BLaER1 treated with 17β-estradiol and CSF1 and Interleukin-3, amounts not matched to agents 10 nM and 100 nM (cell line): ENCODE measurements around the gene SLC39A11.

Source experiments
- H3K27ac ChIP-seq, 11 experiments: shearing (Covaris generic); formaldehyde crosslinking; 2 replicates each; pipeline ENCODE4 v1.8.1; 2022
- H3K27me3 ChIP-seq, 11 experiments: shearing (Covaris generic); formaldehyde crosslinking; 2 replicates each; pipeline ENCODE4 v1.8.1; 2022
- H3K36me3 ChIP-seq, 11 experiments: shearing (Covaris generic); formaldehyde crosslinking; 2 replicates each; pipeline ENCODE4 v1.8.1; 2022
- H3K4me1 ChIP-seq, 10 experiments: shearing (Covaris generic); formaldehyde crosslinking; 2 replicates each; pipeline ENCODE4 v1.8.1; 2022
- H3K4me2 ChIP-seq, 11 experiments: shearing (Covaris generic); formaldehyde crosslinking; 2 replicates each; pipeline ENCODE4 v1.8.1; 2022
- H3K4me3 ChIP-seq, 10 experiments: shearing (Covaris generic); formaldehyde crosslinking; 2 replicates each; pipeline ENCODE4 v1.8.1; 2022
- H3K9ac ChIP-seq, 11 experiments: shearing (Covaris generic); formaldehyde crosslinking; 2 replicates each; pipeline ENCODE4 v1.8.1; 2022
- H3K9me3 ChIP-seq, 11 experiments: shearing (Covaris generic); formaldehyde crosslinking; replicated peaks in 1 of 11; 2 replicates each; pipeline ENCODE4 v1.8.1; 2022
- H4K20me1 ChIP-seq, 11 experiments: shearing (Covaris generic); formaldehyde crosslinking; 2 replicates each; pipeline ENCODE4 v1.8.1; 2022
- Cebpa-rat ChIP-seq, 11 experiments: shearing (Covaris generic); IDR thresholded peaks; 2 replicates each; pipeline ENCODE4 v1.8.1; 2022

SLC39A11 gene

DNA sequence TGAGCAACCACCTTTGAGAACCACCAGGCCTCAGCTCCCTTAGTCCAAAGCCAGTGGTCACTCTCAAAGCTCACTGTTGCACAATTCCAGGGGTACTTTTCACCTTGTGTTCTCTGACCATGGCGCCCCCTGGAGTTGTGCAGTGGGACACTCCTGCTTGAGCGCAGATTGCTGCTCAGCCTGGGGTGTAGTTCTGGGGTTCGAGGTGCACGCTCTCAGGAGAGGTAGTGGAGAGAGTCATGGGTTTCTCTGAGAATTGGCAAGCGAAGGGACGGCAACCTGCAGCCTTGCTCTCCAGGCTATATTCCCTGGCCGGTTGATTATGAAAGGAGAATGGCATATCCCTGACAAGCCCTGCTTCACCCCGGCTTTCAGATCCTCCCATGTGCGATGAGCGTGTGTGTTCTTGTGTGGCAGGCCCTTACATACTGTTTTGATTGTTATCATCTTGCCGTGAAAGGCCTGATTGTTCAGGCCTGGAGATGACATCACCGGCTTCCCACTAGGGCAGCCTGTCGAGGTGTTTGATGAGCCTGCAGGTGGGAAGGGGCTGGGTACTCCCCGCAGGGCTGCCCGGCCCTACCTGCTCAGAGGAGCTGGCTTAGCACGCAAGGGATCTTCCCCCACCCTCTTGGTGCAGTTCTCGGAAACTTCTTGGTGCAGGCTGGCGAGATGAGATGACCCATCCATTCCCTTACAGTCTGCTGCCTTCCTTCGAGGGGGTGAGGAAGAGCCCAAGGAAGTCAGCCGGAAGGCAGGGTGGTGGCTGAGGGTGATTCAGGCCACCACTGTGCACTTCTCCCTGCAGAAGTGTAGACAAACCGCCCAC, 431.2 kb downstream of the SLC39A11 start:
- TF ChIP-seq Cebpa-rat (IDR thresholded peaks at IDR 0.05) = no peak; a peak in 1 of 22 replicates
- Histone ChIP-seq H3K9me3 (peaks cover 0 to 21% (median 0%) of the 10 kb centered on the region in 11 experiments; a peak in 5 of 22 replicates), H3K4me1 (no peaks in the 10 kb centered on the region), H3K9ac (no peak overlapping the region), H3K27me3 (no peaks in the 10 kb centered on the region), H4K20me1 (no peaks in the 10 kb centered on the region; a peak in 2 of 22 replicates), H3K36me3 (0 out of 22 replicates have a peak, but pooled peaks cover 0 to 9% (median 0%) of the 10 kb centered on the region in 11 experiments), H3K27ac (no peak overlapping the region), H3K4me2 (no peak overlapping the region), H3K4me3 (no peak overlapping the region)

DNA sequence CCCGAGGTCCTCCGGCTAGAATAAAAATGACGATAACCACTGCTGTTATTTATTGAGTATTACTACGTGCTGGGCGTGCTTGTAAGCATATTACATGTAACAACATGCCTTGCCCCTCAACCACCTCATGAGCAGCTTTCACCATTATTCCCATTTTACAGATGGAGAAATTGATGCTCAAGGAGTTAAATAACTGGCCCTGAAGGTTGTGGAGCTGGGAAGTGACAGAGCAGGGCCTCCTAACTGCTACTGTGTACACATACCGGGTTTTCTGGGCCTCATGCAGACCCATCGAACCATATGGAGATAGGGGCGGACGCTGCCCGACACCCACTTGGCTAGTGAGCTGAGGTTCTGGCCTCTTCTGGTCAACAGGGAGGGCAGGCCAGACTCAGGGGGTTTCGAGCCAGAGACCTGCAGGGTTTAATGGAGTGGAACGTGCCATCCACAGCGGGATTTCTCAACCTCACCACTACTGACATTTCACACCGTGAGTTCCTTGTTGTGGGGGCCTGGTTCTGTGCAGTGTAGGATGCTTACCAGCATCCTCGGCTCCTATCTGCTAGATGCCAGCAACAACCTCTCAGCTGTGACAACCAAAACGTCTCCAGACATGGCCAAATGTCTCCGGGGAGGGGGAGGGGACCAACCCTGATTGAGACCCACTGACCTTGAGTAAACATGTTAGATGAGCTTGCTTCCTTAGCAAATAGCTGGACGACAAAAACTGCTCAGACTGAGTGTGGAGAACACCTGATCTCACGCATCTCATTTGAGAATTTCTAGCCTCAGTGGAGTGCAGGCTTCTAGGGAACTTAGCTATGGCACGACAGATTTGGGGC, 432.0 kb downstream of the SLC39A11 start:
- Histone ChIP-seq H3K27ac (no peak overlapping the region), H3K4me1 (no peaks in the 10 kb centered on the region), H3K36me3 (0 out of 22 replicates have a peak, but pooled peaks cover 0 to 9% (median 0%) of the 10 kb centered on the region in 11 experiments), H4K20me1 (no peaks in the 10 kb centered on the region; a peak in 2 of 22 replicates), H3K9me3 (peaks cover 0 to 21% (median 0%) of the 10 kb centered on the region in 11 experiments; a peak in 5 of 22 replicates), H3K27me3 (no peaks in the 10 kb centered on the region), H3K9ac (no peak overlapping the region), H3K4me2 (no peak overlapping the region), H3K4me3 (no peak overlapping the region)
- TF ChIP-seq Cebpa-rat (IDR thresholded peaks at IDR 0.05) = no peak; a peak in 1 of 22 replicates

DNA sequence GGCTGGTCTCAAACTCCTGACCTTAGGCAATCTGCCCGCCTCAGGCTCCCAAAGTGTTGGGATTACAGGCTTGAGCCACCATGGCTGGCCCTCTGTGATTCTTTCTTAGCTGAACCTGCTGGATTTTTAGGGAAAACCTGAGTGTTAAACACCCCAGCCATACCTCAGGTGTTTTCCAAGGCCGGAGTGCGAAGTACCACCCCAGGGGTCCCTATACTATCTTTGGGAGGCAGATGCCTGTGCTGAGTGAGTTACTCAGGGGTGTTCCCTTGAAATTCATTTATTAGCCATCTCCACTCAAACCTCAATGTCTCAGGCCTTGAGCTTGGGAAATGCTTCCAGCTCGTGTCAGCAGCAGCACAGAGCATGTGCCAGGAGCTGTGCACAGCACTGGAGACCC, 432.7 kb downstream of the SLC39A11 start:
- H3K9me3 ChIP-seq = peaks cover 0 to 15% (median 0%) of the 10 kb centered on the region in 11 experiments; a peak in 5 of 22 replicates
- H3K4me3 ChIP-seq = no peak overlapping the region
- no peak overlapping the region for H3K9ac ChIP-seq
- no peaks in the 10 kb centered on the region for H3K4me1 ChIP-seq
- H4K20me1 ChIP-seq = no peaks in the 10 kb centered on the region; a peak in 2 of 22 replicates
- H3K27ac ChIP-seq = no peak overlapping the region
- no peak overlapping the region for H3K4me2 ChIP-seq
- no peak for TF ChIP-seq Cebpa-rat (IDR thresholded peaks at IDR 0.05)
- no peaks in the 10 kb centered on the region for H3K27me3 ChIP-seq
- H3K36me3 ChIP-seq = 0 out of 22 replicates have a peak, but pooled peaks cover 0 to 9% (median 0%) of the 10 kb centered on the region in 11 experiments

DNA sequence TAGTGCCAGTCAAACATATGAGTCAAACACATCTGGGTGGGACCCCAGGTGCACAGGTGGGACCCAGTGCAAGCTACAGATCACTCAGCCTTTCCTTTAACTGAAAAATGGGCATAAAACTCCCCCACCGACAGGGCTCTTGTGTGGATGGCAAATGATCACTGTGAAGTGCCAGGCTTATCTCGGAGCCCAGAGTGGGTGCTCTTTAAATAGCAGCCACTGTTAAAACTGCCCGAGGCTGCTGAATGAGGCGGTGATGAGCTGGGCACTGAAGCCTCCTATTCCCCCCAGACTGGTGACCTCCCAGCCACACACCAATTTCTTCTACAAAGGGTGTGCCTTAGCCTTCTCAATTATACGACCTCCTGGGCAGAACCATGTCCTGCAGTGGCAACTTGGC, 433.8 kb downstream of the SLC39A11 start:
- no peaks in the 10 kb centered on the region for H3K36me3 ChIP-seq
- no peak overlapping the region for H3K9ac ChIP-seq
- peaks cover 0 to 5% (median 0%) of the 10 kb centered on the region in 11 experiments; a peak in 3 of 22 replicates for H3K9me3 ChIP-seq

DNA sequence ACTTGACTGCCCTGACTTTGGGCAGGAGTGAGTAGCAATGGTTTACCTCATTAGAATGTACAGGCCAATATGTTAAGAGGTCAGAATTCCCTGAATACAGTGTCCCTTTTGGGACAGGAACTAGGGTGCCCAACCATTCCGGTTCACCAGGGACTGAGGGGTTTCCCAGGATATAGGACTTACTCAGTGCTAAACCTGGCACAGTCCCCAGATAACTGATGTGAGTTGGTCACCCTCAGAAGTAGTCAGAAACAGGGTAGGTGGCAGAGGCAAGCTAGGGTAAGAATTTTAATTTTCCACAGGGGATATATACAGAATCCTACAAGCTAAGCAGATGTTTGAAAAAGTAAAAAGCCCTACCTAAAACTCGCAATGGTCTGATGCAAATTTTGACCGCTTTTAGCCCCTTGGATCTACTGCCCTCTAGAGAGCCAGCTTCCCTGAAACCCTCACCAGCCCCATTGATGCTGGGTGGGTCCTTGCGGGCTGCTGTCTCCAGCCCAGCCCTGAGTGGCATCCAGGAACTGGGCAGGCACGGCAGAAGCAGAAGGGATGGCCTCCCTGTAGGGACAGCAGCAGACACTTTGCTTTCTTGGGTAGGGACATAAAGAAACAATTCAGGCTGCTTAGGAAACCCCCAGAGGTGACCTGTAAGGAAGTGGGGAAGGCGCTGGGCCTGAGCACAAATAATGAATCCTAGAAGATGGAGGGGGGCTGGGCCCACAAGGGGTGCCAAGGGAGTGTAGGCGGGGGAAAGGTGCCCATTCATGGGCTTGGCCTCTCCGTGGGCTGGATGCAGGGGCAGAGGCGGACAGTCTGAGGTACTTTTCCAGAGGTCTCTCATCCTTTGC, 434.8 kb downstream of the SLC39A11 start:
- Histone ChIP-seq H3K36me3 (no peaks in the 10 kb centered on the region), H3K27ac (no peak overlapping the region), H3K9ac (no peak overlapping the region), H3K4me3 (no peak overlapping the region), H3K4me1 (no peaks in the 10 kb centered on the region), H3K27me3 (no peaks in the 10 kb centered on the region), H3K4me2 (no peak overlapping the region), H3K9me3 (no peaks in the 10 kb centered on the region), H4K20me1 (no peaks in the 10 kb centered on the region; a peak in 2 of 22 replicates)
- TF ChIP-seq Cebpa-rat (IDR thresholded peaks at IDR 0.05) = no peak

More for the DNA sequence above, 433.8 kb downstream of the SLC39A11 start:
- no peaks in the 10 kb centered on the region; a peak in 2 of 22 replicates for H4K20me1 ChIP-seq
- no peak overlapping the region for H3K27ac ChIP-seq
- no peaks in the 10 kb centered on the region for H3K27me3 ChIP-seq
- H3K4me1 ChIP-seq = no peaks in the 10 kb centered on the region
- no peak overlapping the region for H3K4me2 ChIP-seq
- no peak for TF ChIP-seq Cebpa-rat (IDR thresholded peaks at IDR 0.05)
- no peak overlapping the region for H3K4me3 ChIP-seq

DNA sequence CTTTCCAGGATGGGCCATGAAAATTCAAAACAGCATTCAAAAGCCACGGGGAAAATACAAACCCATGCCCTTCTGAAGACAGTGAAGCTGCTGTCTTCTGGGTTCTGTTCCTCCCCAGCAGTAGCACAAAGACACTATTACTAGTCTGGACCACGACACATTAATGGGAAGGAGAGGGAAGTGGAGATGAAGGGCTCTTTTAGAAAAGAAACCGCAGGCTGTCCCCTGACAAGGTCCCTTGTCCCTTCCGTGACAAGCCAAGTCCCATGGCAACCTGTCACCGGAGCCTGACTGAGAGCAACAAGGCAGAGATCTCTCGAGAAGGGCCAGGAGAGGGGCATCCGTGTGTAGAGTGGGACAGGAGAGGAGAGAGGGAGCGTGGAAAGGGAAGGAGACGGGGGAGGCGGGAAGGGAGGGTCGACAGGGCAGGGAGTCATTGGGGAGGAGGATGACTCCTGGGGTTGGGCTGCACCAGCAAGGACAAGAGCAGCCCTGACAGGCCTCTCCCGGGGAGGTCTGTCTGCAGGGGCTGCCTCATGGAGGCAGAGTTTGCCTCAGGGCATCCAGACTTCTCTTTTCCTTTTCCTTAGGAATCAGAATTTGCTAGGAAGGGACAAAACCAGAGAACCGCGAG, 436.2 kb downstream of the SLC39A11 start:
- peaks cover 0 to 4% (median 0%) of the 10 kb centered on the region in 11 experiments; a peak in 1 of 22 replicates for H3K9me3 ChIP-seq
- peaks cover 0 to 13% (median 11%) of the 10 kb centered on the region in 10 experiments; a peak in 13 of 20 replicates for H3K4me1 ChIP-seq
- no peak overlapping the region for H3K27ac ChIP-seq
- no peak overlapping the region for H3K4me3 ChIP-seq
- H3K27me3 ChIP-seq = no peaks in the 10 kb centered on the region
- H3K36me3 ChIP-seq = no peaks in the 10 kb centered on the region
- H3K4me2 ChIP-seq = no peak overlapping the region
- no peaks in the 10 kb centered on the region; a peak in 2 of 22 replicates for H4K20me1 ChIP-seq
- H3K9ac ChIP-seq = no peak overlapping the region
- TF ChIP-seq Cebpa-rat (IDR thresholded peaks at IDR 0.05) = no peak

DNA sequence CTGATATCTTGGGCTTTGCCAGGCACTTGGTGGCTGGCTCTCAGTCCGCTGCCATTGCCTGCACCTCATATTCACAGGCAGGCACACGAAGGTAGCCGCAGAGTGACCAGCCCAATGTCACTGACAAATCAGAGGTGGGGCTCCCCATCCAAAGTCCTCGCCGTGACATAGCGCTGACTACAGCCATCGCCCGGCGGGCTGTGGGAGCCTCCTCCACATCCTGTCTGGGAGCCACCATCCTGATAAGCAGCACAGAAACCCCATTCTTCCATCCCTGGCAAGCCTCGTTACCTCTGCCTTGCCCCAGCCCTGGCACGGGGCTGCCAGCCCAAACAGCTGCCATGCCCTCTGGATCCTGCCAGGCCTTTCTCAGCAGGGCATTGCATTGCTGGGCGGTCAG, 437.8 kb downstream of the SLC39A11 start:
- Histone ChIP-seq H3K9ac (no peak overlapping the region), H3K27me3 (no peaks in the 10 kb centered on the region), H3K4me2 (no peak overlapping the region), H3K9me3 (peaks cover 0 to 4% (median 0%) of the 10 kb centered on the region in 11 experiments; a peak in 1 of 22 replicates), H3K4me3 (no peak overlapping the region), H3K36me3 (no peaks in the 10 kb centered on the region), H3K4me1 (peaks cover 0 to 23% (median 20%) of the 10 kb centered on the region in 10 experiments; a peak in 13 of 20 replicates), H3K27ac (no peak overlapping the region), H4K20me1 (no peaks in the 10 kb centered on the region; a peak in 2 of 22 replicates)
- no peak for TF ChIP-seq Cebpa-rat (IDR thresholded peaks at IDR 0.05)

DNA sequence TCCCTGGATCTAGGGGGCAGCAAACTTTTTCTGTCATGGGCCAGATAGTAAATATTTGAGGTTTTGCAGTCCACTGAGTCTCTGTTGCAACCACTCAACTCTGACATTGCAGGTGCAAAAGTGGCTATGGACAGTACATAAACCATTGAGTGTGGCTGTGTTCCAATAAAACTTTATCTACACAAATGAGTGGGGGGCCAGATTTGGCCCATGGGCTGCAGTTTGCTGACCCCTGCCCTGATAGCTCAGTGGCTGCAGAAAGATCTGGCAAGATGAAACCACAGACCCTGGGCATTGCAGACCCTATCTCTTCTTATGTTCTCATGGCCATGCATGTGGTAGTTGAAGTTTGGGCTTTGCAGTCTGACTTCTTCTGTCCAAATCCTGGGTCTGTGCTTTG, 440.5 kb downstream of the SLC39A11 start:
- no peaks in the 10 kb centered on the region; a peak in 1 of 22 replicates for H4K20me1 ChIP-seq
- H3K9ac ChIP-seq = no peak overlapping the region
- H3K27ac ChIP-seq = no peak overlapping the region
- no peaks in the 10 kb centered on the region for H3K27me3 ChIP-seq
- no peak overlapping the region for H3K4me3 ChIP-seq
- peaks cover 0 to 14% (median 0%) of the 10 kb centered on the region in 11 experiments; a peak in 4 of 22 replicates for H3K36me3 ChIP-seq
- H3K4me1 ChIP-seq = peaks cover 0 to 23% (median 20%) of the 10 kb centered on the region in 10 experiments; a peak in 13 of 20 replicates
- peak overlapping the region in 6 of 11 experiments; percentile 19 to 51 (median 34); a peak in 10 of 22 replicates for H3K4me2 ChIP-seq
- peaks cover 0 to 4% (median 0%) of the 10 kb centered on the region in 11 experiments; a peak in 1 of 22 replicates for H3K9me3 ChIP-seq
- no peak for TF ChIP-seq Cebpa-rat (IDR thresholded peaks at IDR 0.05)
